NB4 (cell line): ENCODE data around the gene GFAP.

ENCODE experiments used
- DNase-seq: peaks from one replicate; pipeline ENCODE4 v3.0.0; 2010; ENCODE audit warnings: low read depth
- H3K4me3 ChIP-seq: one replicate; pipeline ENCODE4 v1.5.1; 2011; ENCODE audit warnings: mild to moderate bottlenecking, low read depth, low read length, moderate library complexity
- MAX ChIP-seq: IDR thresholded peaks from 2 replicates; pipeline ENCODE4 v1.6.1; 2011; ENCODE audit warnings: low read depth, low read length
- MYC ChIP-seq: IDR thresholded peaks from 2 replicates; pipeline ENCODE4 v1.6.1; 2011; ENCODE audit warnings: low read depth, low read length
- POLR2A ChIP-seq: IDR thresholded peaks from 2 replicates; pipeline ENCODE4 v1.6.1; 2011; ENCODE audit warnings: mild to moderate bottlenecking; ENCODE audit not compliant: insufficient read length; ENCODE audit errors: extremely low read depth
- TF ChIP-seq, protein P1 (sequence below): IDR thresholded peaks from one replicate; pipeline ENCODE4 v1.5.1; 2012; ENCODE audit warnings: low read depth, low read length

Gene GFAP

GRCh38 chr17:44877121-44877520, 38.2 kb downstream of the GFAP start:
- TF ChIP-seq, protein P1, sequence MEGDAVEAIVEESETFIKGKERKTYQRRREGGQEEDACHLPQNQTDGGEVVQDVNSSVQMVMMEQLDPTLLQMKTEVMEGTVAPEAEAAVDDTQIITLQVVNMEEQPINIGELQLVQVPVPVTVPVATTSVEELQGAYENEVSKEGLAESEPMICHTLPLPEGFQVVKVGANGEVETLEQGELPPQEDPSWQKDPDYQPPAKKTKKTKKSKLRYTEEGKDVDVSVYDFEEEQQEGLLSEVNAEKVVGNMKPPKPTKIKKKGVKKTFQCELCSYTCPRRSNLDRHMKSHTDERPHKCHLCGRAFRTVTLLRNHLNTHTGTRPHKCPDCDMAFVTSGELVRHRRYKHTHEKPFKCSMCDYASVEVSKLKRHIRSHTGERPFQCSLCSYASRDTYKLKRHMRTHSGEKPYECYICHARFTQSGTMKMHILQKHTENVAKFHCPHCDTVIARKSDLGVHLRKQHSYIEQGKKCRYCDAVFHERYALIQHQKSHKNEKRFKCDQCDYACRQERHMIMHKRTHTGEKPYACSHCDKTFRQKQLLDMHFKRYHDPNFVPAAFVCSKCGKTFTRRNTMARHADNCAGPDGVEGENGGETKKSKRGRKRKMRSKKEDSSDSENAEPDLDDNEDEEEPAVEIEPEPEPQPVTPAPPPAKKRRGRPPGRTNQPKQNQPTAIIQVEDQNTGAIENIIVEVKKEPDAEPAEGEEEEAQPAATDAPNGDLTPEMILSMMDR = no peak
- no peak for TF ChIP-seq MAX
- TF ChIP-seq MYC = no peak
- TF ChIP-seq POLR2A = no peak
- H3K4me3 ChIP-seq = no peak overlapping the region
- no peak for DNase-seq

GRCh38 chr17:44875761-44876160, 39.5 kb downstream of the GFAP start:
- DNase-seq = no peak
- no peak overlapping the region for H3K4me3 ChIP-seq
- no peak for TF ChIP-seq MYC
- TF ChIP-seq, protein P1 = no peak
- TF ChIP-seq POLR2A = no peak
- no peak for TF ChIP-seq MAX

DNA sequence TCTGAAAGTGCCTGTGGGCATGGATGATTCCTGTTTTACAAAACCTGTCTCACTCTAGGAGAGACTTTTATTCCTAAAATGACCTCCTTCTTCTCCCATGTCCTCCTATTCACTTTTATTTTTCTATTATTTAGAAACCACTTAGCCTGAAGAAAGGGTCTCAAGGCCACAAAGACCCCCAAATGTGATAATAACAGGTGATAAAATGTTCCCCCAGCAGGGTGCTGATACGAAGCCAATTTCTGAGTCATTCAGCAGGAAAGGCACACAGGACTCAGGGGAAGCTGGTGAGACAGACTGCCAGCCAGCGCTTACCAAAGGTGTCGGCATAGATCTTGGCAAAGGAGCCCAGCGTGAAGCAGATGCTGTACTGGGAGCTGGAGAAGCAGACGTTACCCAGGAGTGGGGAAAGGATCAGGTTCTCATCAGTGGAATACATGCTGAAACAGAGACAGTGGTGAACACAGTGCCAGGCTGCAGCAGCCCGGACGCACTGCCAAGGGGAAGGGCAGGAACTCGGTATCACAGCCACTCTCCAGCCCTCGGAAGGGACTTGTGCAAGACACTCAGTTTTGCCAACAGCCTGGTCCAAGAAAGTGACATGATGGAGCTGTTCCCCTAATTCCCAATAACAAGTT, 43.0 kb downstream of the GFAP start:
- DNase-seq = no peak
- no peak overlapping the region for H3K4me3 ChIP-seq
- TF ChIP-seq MYC (no peak), POLR2A (no peak), MAX (no peak)
- TF ChIP-seq, protein P1 = no peak

- TF ChIP-seq, protein P1 = no peak
- TF ChIP-seq MYC = no peak
- H3K4me3 ChIP-seq = no peak overlapping the region
- DNase-seq = no peak
Observed at GRCh38 chr17:44871556-44871955, 43.7 kb downstream of the GFAP start.

- no peak overlapping the region for H3K4me3 ChIP-seq
- TF ChIP-seq, protein P1 = no peak
- no peak for TF ChIP-seq MAX
- TF ChIP-seq POLR2A = no peak
- TF ChIP-seq MYC = no peak
- no peak for DNase-seq
Observed at GRCh38 chr17:44867841-44868240, 47.5 kb downstream of the GFAP start.

DNA sequence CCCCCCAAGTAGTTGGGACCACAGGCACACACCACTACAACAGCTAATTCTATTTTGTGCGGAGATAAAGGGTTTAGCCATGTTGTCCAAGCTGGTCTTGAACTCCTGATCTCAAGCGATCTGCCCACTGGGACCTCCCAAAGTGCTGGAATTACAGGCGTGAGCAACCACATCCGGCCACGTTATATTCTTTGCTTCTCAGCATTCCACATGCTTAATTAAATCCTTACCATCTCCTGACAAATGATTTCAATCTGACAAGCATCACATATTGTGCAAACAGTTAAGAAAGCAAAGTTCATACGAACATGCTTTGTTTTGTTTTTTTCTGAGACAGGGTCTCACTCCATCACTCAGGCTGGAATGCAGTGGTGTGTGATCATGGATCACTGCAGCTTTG, 49.4 kb downstream of the GFAP start:
- no peak overlapping the region for H3K4me3 ChIP-seq
- DNase-seq = no peak
- no peak for TF ChIP-seq MAX
- TF ChIP-seq POLR2A = no peak
- TF ChIP-seq MYC = no peak
- TF ChIP-seq, protein P1 = no peak
